Testis (tissue), 2 donors: ENCODE measurements around the gene GRIP2.

ENCODE experiments used
- CTCF ChIP-seq, 3 experiments: fragments of 450-650 bp in 2 of 3; fragments of 200-600 bp in 1 of 3; sonication (generic) in 1 of 3; IDR thresholded peaks; one replicate each; pipeline ENCODE4 v1.5.1; 2016 to 2019; ENCODE audit warnings: antibody characterized with exemption in 3 of 3, mild to moderate bottlenecking in 2 of 3, moderate library complexity in 1 of 3
- POLR2A ChIP-seq: fragments of 450-650 bp; IDR thresholded peaks from one replicate; pipeline ENCODE4 v1.6.1; 2017; ENCODE audit warnings: antibody characterized with exemption, mild to moderate bottlenecking, moderate library complexity

GRCh38 chr3:14490831-14491230, 49.3 kb downstream of the GRIP2 start:
- TF ChIP-seq CTCF (IDR thresholded peaks at IDR 0.05) (no peak), POLR2A (no peak)
